Heart left ventricle (tissue), 16 donors: ENCODE measurements around the gene CPLANE1. TPM values are rescaled to one million over a fixed set of nuclear protein-coding genes. Genes with fewer than 3 reads are reported as not detected.
"Not testable (repeated sequence)": the region's sequence is repeated elsewhere in the genome, so short reads cannot be mapped to it uniquely, and the experiment has no call there.

Experiments used
- ATAC-seq, 4 donors: fragments of 200-7000 bp; cut with Tn5 transposase; one replicate each; pipeline ENCODE4 v1.9.1; 2020 to 2022; ENCODE audit warnings: moderate library complexity in 4 of 4, mild to moderate bottlenecking in 3 of 4, moderate number of reproducible peaks in 1 of 4
- DNase-seq, 5 donors: peaks; one replicate each; pipeline ENCODE4 v3.0.0-alpha.2; 2020
- H3K27ac ChIP-seq, 12 donors: fragments of 200-600 bp; sonication (generic) in 4 of 12; one replicate each; pipeline versions ENCODE4 v1.5.0 to v1.8.0; 2016 to 2022; ENCODE audit warnings: mild to moderate bottlenecking in 2 of 12
- H3K27me3 ChIP-seq, 9 donors: fragments of 200-600 bp; sonication (generic) in 2 of 9; one replicate each; pipeline versions ENCODE4 v1.5.1 to v1.8.0; 2016 to 2022; ENCODE audit warnings: mild to moderate bottlenecking in 3 of 9
- H3K36me3 ChIP-seq, 9 donors: fragments of 200-600 bp; sonication (generic) in 2 of 9; one replicate each; pipeline versions ENCODE4 v1.5.0 to v1.8.0; 2018 to 2022; ENCODE audit warnings: mild to moderate bottlenecking in 2 of 9
- H3K4me1 ChIP-seq, 12 donors: fragments of 200-600 bp; sonication (generic) in 4 of 12; one replicate each; pipeline versions ENCODE4 v1.5.0 to v1.8.0; 2016 to 2022; ENCODE audit warnings: mild to moderate bottlenecking in 3 of 12
- H3K4me3 ChIP-seq, 12 donors: fragments of 200-600 bp; sonication (generic) in 4 of 12; one replicate each; pipeline versions ENCODE4 v1.5.0 to v1.8.0; 2017 to 2022; ENCODE audit warnings: mild to moderate bottlenecking in 9 of 12, moderate library complexity in 4 of 12
- H3K9me3 ChIP-seq, 12 donors: fragments of 200-600 bp; sonication (generic) in 4 of 12; one replicate each; pipeline versions ENCODE4 v1.5.0 to v1.8.0; 2016 to 2022; ENCODE audit warnings: mild to moderate bottlenecking in 1 of 12
- CTCF ChIP-seq, 12 donors: fragments of 200-600 bp; sonication (generic) in 4 of 12; IDR thresholded peaks; one replicate each; pipeline versions ENCODE4 v1.5.0 to v1.8.0; 2018 to 2022; ENCODE audit warnings: antibody characterized with exemption in 12 of 12, mild to moderate bottlenecking in 5 of 12
- POLR2A ChIP-seq, 2 donors: fragments of 450-650 bp; IDR thresholded peaks; one replicate each; pipeline ENCODE4 v1.6.1; 2017; ENCODE audit warnings: antibody characterized with exemption in 2 of 2, mild to moderate bottlenecking in 2 of 2, moderate library complexity in 2 of 2
- WGBS, 4 donors: extraction: QIAGEN DNeasy Blood & Tissue Kit in 2 of 4; methylation state at CpG; one replicate each; pipeline versions ENCODE4 v1.1.5 to v1.1.7; 2013 to 2018; 5-methylcytosine and 5-hydroxymethylcytosine counted together
- intact Hi-C, 10 donors: fragments of 100-400 bp; cut with DNase I; formaldehyde crosslinking; loops; one replicate each; pipeline versions ENCODE4 v1.11.1 to v1.14.2; 2022
- polyA plus RNA-seq, 2 donors: library from polyadenylated mRNA; stranded (reverse); fragments of 200-250 nt; gene quantifications; one replicate each; pipeline ENCODE4 v1.2.3, GENCODE V29; 2013
- total RNA-seq, 9 donors: library from RNA; depleted of rRNA in 2 of 9; stranded (reverse); fragments of >200 nt in 2 of 9; fragmentation: NEBNext Ultra II Directional in 3 of 9; extraction: Animal tissue kit (Norgen Biotek cat#: 25700) in 3 of 9; gene quantifications; one replicate each; pipeline versions ENCODE4 v1.1.0 to v1.2.4, GENCODE V29; 2016 to 2023
- donor health status: ischemic (EF 13 %, LVEDD 7.1; RV severe dilation, severe dysfunction).
- donor health status: healthy with polysubstance abuse.
- donor health status: DM: no; HTN: yes; CAD: no.
- donor health status: DM: no; HTN: no; CAD: no.
- donor health status: ischemic (EF 25% LVEDD 6.9; RV normal size, moderate dysfunction).
- donor health status: ischemic (EF 25% LVEDD 5.7; RV mildly dilated, moderate dysfunction).
- donor health status: healthy.
- donor health status: DM: yes; HTN: yes; CAD: no.
- donor health status: ischemic (EF 35%, LVEDD 5.7; RV mildly dilated, moderate dysfunction).
- donor health status: nonischemic (EF 11% LVEDD 7.7; RV severe dilation, severe dysfunction).
- donor health status: DM: yes; HTN: yes; CAD: no.
- donor health status: PGD.
- donor health status: ischemic (EF 29% LVEDD 5.4; RV normal size, mild dysfunction).
- donor health status: nonischemic (EF 23%, LVEDD 6.1; RV moderate dilation, normal function).

Gene CPLANE1
- total and polyA plus RNA-seq, 11 donors, result 2.6 to 13.2 (median 9.3) TPM

GRCh38 chr5:37153661-37154060 is 95.5 kb downstream of the CPLANE1 start:
- DNase-seq (no peak), ATAC-seq (no peak)
- TF ChIP-seq CTCF (IDR thresholded peaks at IDR 0.05) (no peak), POLR2A (IDR thresholded peaks at IDR 0.05) (no peak)
- H3K36me3 ChIP-seq, result peaks cover 0 to 100% (median 76%) of the 10 kb centered on the region in 9 donors
- H3K4me1 ChIP-seq, result peaks cover 0 to 3% (median 0%) of the 10 kb centered on the region in 12 donors
- 77 to 83% (median 80%) methylated on average over 3 of the region's 3 CpGs for WGBS, 4 donors
- H3K27me3 ChIP-seq, result no peaks in the 10 kb centered on the region
- intact Hi-C loops, result no loop called here
- H3K9me3 ChIP-seq, result no peaks in the 10 kb centered on the region
- H3K4me3 ChIP-seq, result no peak overlapping the region
- H3K27ac ChIP-seq, result no peak overlapping the region

- 94 to 100% (median 97%) methylated on average over 1 of the region's 1 CpG for WGBS, 4 donors
Observed at GRCh38 chr5:37146896-37147295, 102.3 kb downstream of the CPLANE1 start.

GRCh38 chr5:37136694-37137093 is 112.5 kb downstream of the CPLANE1 start:
- no peak for DNase-seq
- Histone ChIP-seq H3K4me1 (no peaks in the 10 kb centered on the region), H3K36me3 (peaks cover 0 to 74% (median 62%) of the 10 kb centered on the region in 9 donors), H3K9me3 (peaks cover 0 to 21% (median 0%) of the 10 kb centered on the region in 12 donors), H3K27ac (no peak overlapping the region), H3K4me3 (no peak overlapping the region), H3K27me3 (no peaks in the 10 kb centered on the region)
- 97 to 100% (median 99%) methylated on average over 2 of the region's 2 CpGs for WGBS, 4 donors
- intact Hi-C loops, result no loop called here
- no peak for ATAC-seq
- TF ChIP-seq POLR2A (IDR thresholded peaks at IDR 0.05) (no peak), CTCF (IDR thresholded peaks at IDR 0.05) (no peak)

More at GRCh38 chr5:37146896-37147295, 102.3 kb downstream of the CPLANE1 start:
- ATAC-seq (no peak), DNase-seq (no peak)
- no peaks in the 10 kb centered on the region for H3K27me3 ChIP-seq
- H3K4me1 ChIP-seq, result no peaks in the 10 kb centered on the region
- H3K36me3 ChIP-seq, result peaks cover 0 to 92% (median 49%) of the 10 kb centered on the region in 9 donors
- H3K27ac ChIP-seq, result no peak overlapping the region
- peaks cover 0 to 5% (median 2%) of the 10 kb centered on the region in 12 donors for H3K9me3 ChIP-seq
- H3K4me3 ChIP-seq, result no peak overlapping the region
- no peak for TF ChIP-seq CTCF (IDR thresholded peaks at IDR 0.05)
- no peak for TF ChIP-seq POLR2A (IDR thresholded peaks at IDR 0.05)
- intact Hi-C loops, result no loop called here

GRCh38 chr5:37135312-37135711 is 113.9 kb downstream of the CPLANE1 start:
- intact Hi-C loops, H3K27ac ChIP-seq, H3K27me3 ChIP-seq, ATAC-seq, H3K4me1 ChIP-seq, DNase-seq, H3K4me3 ChIP-seq: not testable (repeated sequence)
- H3K9me3 ChIP-seq, result peaks cover 0 to 21% (median 0%) of the 10 kb centered on the region in 12 donors
- peaks cover 0 to 65% (median 48%) of the 10 kb centered on the region in 9 donors for H3K36me3 ChIP-seq
- WGBS, 4 donors, result 92 to 100% (median 98%) methylated on average over 6 of the region's 6 CpGs

GRCh38 chr5:37133939-37134338 is 115.2 kb downstream of the CPLANE1 start:
- ATAC-seq (no peak), DNase-seq (no peak)
- 90 to 94% (median 93%) methylated on average over 2 of the region's 2 CpGs for WGBS, 4 donors
- Histone ChIP-seq H3K4me1 (no peaks in the 10 kb centered on the region), H3K27ac (no peak overlapping the region), H3K27me3 (no peaks in the 10 kb centered on the region), H3K4me3 (no peak overlapping the region), H3K36me3 (peaks cover 0 to 58% (median 39%) of the 10 kb centered on the region in 9 donors), H3K9me3 (peaks cover 0 to 21% (median 0%) of the 10 kb centered on the region in 12 donors)
- intact Hi-C loops, result no loop called here
- TF ChIP-seq POLR2A (IDR thresholded peaks at IDR 0.05), result no peak
- TF ChIP-seq CTCF (IDR thresholded peaks at IDR 0.05), result no peak
